Subcutaneous adipose tissue (tissue), 4 donors: Measurements from ENCODE around the gene CLDN20. TPM values are rescaled to one million over a fixed set of nuclear protein-coding genes. Genes with fewer than 3 reads are reported as not detected.

Experiments
- CTCF ChIP-seq: fragments of 450-650 bp; IDR thresholded peaks from one replicate; pipeline ENCODE4 v1.5.1; 2016; ENCODE audit warnings: low read depth, mild to moderate bottlenecking, control low read depth, antibody characterized with exemption, moderate library complexity
- total RNA-seq, 4 donors: library from RNA; depleted of rRNA; stranded (reverse); fragments of >200 nt; gene quantifications; one replicate each; pipeline ENCODE4 v1.1.0, GENCODE V29; 2016

CLDN20 gene
- total RNA-seq, 4 donors from 2014 or later = not detected

GRCh38 chr6:155273431-155273830, 9.6 kb downstream of the CLDN20 start:
- no peak for TF ChIP-seq CTCF

- no peak for TF ChIP-seq CTCF
Measured at GRCh38 chr6:155274106-155274505, 10.3 kb downstream of the CLDN20 start.

GRCh38 chr6:155274533-155274932, 10.7 kb downstream of the CLDN20 start:
- no peak for TF ChIP-seq CTCF

- TF ChIP-seq CTCF = no peak
Measured at GRCh38 chr6:155275808-155276480, 12.1 kb downstream of the CLDN20 start.

GRCh38 chr6:155276638-155277037, 12.8 kb downstream of the CLDN20 start:
- no peak for TF ChIP-seq CTCF

- no peak for TF ChIP-seq CTCF
Measured at GRCh38 chr6:155278319-155279049, 14.7 kb downstream of the CLDN20 start.

- TF ChIP-seq CTCF = no peak
Measured at GRCh38 chr6:155284775-155285174, 21.0 kb downstream of the CLDN20 start.
